T-helper 1 cell treated with Interleukin-12 subunit alpha and Interleukin-12 subunit beta and Interleukin-4 antibody, amounts not matched to agents 30 ng/mL and 1 ng/mL, for 36 hours (primary cell): ENCODE measurements around the gene TECPR2. TPM values are rescaled to one million over a fixed set of nuclear protein-coding genes. Genes with fewer than 3 reads are reported as not detected.

Experiments
- intact Hi-C: fragments of 100-400 bp; cut with micrococcal nuclease; formaldehyde crosslinking; loops from one replicate; pipeline ENCODE4 v1.15.1; 2024
- total RNA-seq: library from RNA; stranded (reverse); gene quantifications from 2 replicates; pipeline ENCODE4 v1.2.3, GENCODE V29; 2022

TECPR2 gene
- total RNA-seq, 1 donor from 2014 or later = 13.3 TPM

DNA sequence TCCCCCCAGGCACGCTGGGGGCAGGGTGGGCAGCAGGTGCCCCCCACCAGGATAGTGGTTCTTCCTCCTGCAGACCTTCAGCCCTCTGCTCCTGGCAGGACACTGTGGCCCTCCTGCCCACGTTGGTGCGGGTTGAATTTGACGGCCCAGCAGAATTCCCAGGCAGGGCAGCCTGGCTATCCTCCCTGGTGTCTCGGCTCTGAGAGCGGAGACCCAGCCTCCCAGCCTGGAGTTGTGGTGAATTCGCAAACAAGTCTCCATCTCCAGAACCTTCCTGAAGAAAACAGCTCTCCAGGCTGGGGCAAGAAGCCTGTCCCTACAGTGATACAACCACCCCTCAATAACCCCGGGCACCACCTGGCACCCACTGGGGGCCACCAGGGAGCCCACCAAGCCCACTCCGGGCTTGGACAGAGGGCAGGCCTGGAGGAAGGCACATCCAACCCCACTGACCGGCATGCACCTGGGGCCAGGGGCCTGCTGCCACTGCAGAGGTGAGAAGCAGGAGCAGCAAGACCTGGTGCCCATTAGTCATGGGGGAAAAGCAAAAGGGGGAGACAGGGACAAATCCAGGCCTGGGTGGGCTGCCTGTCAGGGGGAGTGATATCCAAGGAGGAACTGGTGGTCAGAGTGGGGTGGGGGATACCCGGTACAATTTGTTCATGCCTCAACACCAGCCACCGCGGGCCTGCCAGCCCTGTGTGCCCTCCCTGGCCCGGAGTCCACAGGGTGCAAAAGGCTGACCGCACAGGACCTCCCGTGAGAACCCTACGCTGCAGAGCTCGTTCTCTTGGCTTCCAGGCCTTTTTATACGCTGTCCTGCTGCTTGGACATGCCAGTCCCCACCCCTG lies 143.3 kb downstream of the TECPR2 start:
- intact Hi-C loops = no loop called here

DNA sequence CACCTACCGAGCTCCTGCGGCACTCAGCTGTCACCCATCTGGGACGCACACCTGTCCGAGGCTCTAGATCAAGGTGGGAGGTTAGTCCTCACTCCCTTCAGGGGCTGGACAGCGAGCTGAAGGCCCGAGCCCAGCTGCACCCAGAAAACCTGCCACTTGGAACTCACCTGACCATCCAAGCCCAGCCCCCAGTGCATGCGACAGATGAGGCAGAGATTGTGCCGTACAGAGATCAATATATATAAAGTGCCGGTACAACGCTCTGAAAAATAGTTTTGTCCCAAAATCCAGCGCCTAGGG lies 143.8 kb downstream of the TECPR2 start:
- intact Hi-C loops = no loop called here

DNA sequence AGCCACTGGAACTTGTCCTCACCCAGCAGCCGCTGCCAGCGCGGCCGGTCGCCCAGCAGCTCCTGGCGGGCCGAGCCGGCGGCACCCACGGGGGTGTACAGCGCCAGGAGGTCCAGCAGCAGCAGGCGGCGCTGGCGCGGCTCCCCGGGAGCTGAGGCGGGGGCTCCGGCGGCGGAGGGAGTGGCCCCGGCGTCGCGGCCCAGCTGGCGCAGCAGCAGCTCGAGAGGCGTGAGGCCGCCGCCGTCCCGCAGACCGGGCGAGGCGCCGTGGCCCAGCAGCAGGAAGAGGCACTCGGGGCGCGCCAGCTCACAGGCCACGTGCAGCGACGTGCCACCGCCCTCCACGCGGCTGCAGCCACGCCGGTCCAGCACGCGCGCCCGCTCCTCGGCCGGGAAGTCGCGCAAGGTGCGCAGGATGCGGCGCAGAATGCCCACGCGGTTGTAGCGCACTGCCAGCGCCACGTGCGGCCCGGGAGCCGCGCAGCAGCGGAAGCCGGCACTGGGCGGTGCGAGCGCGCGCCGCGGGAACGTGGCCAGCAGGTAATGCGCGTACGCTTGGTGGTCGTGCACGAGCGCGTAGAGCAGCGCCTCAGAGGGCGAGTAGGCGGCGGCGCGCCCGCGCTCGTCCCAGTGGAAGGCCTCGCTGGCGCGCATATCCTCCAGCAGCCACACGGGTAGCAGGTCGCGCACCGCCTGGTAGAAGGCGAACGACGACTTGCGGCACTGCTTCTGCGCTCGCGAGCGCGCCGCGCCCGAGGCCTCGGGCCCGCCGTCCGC lies 144.5 kb downstream of the TECPR2 start:
- intact Hi-C loops = no loop called here

DNA sequence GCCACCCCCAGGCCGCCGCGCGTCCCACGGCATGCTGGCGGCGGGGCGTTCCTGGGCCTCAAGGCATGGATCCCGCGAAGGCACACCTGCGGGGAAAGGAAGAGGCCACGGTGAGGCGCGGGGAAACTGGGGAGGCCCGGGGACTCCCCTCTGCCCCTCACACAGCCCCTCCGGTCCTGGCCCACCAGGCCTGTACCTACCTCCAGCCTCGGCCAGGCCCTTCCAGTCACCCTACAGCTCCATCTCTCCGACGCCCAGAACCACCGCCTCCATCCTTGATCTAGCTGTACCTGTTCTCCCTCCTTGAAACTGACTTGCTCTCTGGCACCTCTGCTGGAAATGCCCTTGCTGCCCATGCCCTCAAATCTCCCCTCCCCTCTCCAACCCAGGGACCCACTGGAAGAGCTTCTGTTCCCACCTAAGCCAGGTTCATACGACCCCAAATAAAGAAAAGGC lies 145.1 kb downstream of the TECPR2 start:
- intact Hi-C loops = loop anchor here (2.0 kb wide), 3 partner anchors 69 to 543 kb away; partner anchors contain the start of genes CINP, DYNC1H1 and TECPR2

DNA sequence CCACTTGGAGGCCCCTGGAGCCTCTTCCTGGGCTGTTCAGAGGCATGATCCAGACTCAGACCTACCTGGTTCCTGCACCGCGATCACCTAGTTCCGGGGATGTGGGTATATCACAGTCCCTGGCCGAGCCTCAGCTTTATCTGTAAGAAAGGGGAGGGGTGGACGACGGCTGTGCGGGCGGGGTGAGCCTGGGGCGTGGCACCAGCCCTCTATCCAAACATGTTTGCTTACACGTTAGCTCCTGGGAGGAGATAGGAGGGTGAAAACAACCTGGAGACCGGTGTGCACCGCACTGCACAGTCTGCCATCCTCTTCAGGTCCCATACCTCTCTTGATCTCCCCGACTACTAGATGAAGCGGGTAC lies 145.7 kb downstream of the TECPR2 start:
- intact Hi-C loops = loop anchor here (2.0 kb wide), 3 partner anchors 70 to 544 kb away; partner anchors contain the start of genes CINP, DYNC1H1 and TECPR2

DNA sequence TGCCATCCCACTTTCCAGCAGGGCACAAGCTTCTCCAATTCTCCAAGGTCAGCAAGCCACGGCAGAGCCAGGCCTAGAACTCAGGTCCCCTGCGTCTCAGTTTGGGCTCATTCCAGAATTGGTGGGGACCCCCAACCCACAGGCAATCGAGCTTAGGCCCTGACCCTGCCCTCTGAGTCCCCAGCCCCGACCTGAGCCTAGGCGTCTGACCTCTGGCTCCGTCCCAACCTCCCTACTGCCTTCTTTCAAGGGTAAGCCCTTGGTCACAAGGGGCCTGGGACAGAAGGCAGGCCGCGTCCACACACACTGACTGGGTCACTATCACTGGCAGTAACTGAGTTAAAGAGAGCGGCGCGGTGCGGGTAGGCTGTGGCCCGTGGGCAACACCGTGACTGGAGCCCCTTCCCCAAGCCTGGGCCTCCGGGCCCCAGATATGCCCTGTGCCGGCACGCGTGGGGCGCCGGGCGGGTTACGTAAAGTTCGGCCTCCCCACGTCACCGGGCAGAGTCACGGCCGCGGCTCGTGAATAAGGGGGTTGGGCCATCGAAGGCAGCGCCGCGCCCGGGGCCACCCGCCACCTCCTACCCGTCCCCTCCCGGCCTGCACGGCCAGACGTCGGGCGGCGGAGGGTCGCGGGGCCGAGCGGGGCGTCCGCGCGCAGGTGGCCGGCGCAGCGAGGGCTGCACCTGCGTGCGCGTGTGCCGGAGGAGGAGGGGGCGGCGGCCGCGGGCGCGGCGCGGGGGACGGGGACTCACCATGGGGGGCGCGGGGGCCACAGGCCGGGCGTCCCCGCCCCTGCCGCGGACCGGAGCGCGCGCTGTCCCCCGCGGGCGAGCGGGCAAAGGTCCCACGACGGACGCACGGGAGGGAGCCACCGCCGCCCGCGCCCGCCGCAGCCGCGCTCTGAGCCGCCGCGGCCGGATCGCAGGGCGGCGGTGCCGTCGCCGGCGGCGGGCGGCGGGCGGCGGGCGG lies 146.3 kb downstream of the TECPR2 start:
- intact Hi-C loops = loop anchor here (1.0 to 2.0 kb wide), 4 partner anchors 15 to 544 kb away; partner anchors contain the start of genes CINP, DYNC1H1 and TECPR2

DNA sequence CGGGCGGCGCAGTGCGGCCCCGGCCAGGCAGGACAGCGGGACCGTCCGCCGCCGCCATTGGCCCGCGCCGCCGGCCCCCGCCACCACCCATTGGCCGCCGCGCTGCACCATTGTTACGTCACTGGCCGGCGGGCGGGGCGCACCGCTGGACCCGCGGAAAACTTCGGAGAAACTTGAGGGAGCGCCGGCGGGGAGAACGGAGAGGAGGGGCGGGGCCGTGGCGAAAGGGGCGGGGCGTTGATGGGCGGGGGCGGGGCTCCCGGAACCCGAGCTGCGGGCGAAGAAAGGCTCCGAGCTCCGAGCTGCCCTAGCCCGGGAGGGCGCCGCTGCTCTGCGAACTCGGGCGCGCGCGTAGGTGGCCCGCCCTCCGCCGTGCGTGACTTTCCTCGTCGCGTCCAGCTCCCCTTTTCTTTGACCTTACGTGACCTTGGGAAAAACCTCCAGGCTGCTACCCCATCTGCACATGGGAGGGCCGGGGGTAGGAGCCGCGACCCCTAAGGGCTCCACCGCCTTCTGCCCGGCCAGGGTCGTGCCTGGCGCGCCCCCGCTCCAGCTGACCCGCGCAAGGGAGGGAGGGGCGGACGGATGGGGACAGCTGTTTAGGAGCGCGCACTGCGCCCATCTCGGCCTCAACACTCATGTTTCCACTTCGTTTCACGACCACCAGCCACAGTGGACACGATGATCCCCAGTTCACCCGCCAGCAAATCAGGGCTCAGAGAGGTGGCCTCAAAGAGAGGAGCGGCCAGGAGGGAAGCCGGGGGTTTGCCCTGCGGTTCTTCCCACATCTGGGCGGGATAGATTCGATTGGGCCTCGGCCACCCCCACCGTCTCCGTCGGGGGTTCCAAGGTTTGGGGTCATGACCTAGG lies 147.2 kb downstream of the TECPR2 start, which contains the start of gene ANKRD9:
TSS of gene ANKRD9 (minus strand) at position 31 of the 870 bp plus-strand sequence. CDS start 1,887 bp downstream, outside the sequence.
- intact Hi-C loops = loop anchor here (1.0 to 10.0 kb wide), 7 partner anchors 14 to 562 kb away; partner anchors contain the start of genes CINP, DYNC1H1, HSP90AA1 and TECPR2

DNA sequence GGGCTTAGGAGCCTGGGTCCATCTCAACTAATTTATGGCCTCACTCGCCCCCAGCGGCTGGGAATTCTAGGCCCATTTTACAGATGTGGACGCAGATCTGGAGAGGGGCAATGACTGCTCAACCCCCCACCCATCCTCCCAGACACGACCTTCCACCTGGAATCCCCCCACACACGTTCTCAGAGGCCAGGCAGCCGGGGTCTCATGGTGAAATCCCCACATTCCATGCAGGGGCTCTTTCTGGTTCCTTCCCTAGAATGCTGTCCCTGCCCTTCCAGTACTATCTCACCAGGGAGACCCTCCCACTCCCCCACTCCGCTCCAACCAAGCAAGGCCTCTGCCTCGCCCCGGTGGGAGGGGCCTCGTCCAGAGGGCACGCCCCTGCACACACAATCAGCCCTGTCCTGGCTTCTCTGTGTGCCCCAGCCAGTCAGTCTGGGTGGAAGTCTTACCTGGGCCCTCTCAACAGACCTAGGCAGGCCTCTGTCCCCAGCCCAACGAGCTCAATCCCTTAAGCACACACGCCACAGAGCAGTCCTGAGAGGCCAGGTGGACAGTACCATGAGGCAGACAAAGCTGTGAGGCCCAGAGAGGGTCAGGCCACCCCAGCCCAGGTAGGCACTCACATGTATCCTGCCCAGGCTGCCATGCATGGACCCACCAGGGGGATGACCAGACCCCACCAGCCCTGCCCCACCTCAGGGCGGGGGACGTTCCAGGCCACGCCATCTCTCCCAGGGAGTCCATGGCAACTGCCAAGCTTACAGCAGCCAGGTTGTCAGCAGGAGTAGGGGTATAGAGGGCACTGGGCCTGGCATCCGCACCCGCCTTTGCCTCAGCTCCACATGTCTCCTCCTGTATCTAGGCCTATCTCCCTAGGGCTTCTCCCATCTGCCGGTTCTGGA lies 148.1 kb downstream of the TECPR2 start:
- intact Hi-C loops = loop anchor here (1.0 to 10.0 kb wide), 3 partner anchors 374 to 563 kb away; partner anchors contain the start of genes HSP90AA1 and WDR20

DNA sequence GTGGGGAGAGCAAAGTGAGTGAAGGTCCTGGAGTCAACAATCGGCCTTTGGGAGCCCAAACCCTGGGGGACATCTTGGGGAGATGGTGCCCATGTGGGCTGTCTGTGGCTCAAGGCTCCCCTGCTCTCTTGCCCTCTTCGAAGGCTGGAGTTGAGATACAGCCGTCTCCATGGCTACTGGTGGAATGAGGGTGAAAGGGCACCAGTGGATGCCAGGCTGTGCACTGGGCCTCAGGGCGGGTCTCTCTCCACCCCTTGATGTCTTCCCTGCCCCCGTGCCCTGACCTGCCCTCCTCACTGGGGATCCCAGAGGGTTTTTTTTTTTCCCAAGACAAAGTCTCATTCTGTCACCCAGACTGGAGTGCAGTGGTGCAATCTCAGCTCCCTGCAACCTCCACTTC lies 148.8 kb downstream of the TECPR2 start:
- intact Hi-C loops = loop anchor here (5.0 to 10.0 kb wide), 2 partner anchors 374 to 427 kb away; partner anchors contain the start of genes HSP90AA1 and WDR20

DNA sequence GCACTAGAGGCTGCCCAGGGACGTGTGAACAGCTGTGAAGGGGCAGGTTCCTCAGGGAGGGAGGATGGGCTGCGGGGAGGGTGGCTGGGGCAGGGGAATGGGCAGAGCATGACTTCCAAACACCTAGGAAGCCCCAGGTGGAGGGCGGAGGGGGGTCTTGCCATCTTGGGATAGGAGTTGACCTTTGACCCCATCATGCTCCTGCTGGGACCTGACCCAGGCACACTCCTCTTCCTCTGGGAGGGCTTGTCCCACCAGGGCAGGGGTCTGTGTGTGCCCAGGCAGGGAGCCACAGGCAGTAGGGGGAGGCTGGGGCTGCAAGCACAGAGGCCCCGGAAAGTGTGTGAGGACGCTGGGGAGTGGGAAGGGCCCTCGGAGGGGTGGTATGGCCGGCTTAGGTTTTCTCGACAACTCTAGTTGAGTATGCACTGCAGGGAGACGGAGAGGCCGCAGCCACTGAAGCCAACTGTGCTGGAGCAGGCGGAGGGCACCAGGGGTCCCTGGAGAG lies 150.1 kb downstream of the TECPR2 start:
- intact Hi-C loops = loop anchor here (5.0 to 10.0 kb wide), 2 partner anchors 376 to 428 kb away; partner anchors contain the start of genes HSP90AA1 and WDR20

DNA sequence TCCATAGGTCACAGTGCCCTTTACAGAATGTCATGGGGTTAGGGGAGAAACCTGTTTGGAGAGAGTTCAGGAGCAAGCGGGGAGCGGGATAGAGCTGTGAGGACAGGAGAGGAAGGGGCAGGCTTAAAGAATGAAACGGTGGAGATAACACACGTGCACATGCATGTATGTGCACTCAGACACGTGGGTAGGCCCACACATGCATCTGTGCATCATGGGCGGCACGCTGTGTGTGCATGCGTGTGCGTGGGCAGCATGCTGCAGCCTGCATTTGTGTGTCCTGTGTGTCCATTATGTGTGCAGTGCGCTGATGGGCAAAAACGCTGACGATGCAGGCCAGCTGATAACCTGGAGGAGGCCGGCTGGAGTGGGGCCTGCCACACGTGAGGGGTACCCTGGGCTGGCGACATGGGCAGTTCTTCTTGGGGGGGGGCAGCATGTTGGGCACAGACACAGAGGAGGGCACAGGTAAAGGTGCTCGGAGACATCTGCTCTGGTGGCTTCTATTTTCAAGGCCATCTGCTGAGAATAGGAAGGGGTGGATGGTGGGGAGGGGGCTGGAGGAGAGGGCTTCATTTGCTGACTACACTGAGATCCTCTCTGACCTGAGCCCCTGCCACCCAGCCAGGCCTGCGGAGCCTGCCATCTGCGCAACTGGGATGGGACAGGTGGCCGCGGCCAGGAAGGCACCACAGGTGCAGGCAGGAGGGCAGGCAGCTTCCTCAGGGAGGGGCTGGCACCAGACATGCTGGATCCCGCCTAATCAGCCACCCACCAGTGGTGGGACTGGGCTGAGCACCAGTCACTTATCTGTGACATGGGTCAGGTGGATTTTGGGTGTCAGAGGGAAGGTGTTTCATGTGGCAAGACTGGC lies 151.4 kb downstream of the TECPR2 start:
- intact Hi-C loops = loop anchor here (5.0 to 10.0 kb wide), 2 partner anchors 377 to 429 kb away; partner anchors contain the start of genes HSP90AA1 and WDR20

DNA sequence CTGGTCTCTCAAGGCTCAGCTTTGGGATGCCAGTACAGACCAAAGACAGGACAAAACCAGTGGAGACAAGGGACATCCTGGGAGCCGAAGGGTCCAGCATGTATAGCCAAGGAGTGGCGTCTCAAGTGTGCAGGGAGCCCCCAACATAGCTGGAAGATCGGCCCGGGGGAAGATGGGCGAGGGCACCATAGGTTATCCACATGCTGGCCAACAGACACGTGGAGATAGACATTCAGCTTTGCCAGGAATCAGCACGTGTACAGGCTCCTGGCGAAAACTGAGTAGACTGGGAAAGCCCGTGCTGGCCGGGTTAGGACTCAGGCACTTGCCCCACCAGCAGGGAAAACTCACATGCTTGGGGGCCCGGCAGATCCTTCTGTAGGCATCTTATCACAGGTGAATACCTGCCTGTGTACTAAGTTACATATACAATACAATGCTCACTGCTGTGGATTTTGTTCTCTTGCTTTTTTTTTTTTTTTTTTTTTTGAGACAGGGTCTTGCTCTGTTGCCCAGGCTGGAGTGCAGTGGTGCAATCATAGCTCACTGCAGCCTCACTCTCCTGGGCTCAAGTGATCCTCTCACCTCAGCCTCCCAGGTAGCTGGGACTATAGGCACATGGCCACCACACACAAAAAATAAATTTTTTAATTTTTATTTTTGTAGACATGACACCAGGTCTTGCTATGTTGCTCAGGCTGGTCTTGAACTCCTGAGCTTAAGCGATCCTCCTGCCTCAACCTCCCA lies 152.4 kb downstream of the TECPR2 start:
- intact Hi-C loops = loop anchor here (5.0 to 10.0 kb wide), 2 partner anchors 378 to 430 kb away; partner anchors contain the start of genes HSP90AA1 and WDR20

DNA sequence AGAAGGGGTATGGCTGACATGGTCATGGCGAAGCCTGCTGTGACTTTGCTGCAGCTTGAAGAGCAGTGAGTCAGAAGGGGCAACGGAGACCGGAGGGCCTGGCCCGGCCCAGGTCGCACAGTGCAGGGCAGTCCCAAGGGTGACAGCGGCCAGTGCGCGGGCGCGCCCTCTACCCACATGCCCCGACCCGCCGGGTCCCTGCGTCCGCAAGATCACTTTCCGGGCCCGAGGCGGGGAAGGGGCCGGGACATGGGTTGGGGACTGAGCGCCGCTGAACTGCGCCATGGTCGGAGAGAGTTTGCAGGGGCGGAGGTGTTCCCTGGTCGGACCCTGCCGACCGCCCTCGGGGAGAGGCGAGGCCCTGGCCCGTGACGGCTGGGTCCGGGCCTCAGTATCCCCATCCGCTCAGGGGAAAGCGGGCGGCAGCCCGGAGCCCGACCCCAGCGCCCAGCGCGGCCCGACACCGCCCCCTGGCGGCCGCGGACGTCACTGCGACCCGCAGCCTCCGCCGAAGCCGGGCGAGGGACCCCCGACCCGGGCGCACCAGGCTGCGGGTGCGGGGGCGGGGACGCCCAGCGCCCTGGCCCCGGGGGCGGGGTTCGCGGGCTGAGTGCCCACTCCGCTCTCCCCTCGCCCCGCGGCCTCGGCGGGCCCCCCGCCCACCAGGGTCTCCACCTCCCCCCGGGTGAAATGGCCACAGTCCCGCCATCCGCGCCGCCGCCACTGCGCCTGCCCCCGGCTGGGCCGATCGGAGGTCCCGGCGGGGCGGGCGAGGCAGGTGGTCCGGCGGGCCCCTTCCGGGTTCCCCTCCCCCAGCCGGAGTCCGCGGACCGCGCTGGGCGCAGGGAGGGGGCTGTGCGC lies 154.0 kb downstream of the TECPR2 start:
- intact Hi-C loops = loop anchor here (1.0 to 10.0 kb wide), 6 partner anchors 8 to 556 kb away; partner anchors contain the start of gene HSP90AA1

DNA sequence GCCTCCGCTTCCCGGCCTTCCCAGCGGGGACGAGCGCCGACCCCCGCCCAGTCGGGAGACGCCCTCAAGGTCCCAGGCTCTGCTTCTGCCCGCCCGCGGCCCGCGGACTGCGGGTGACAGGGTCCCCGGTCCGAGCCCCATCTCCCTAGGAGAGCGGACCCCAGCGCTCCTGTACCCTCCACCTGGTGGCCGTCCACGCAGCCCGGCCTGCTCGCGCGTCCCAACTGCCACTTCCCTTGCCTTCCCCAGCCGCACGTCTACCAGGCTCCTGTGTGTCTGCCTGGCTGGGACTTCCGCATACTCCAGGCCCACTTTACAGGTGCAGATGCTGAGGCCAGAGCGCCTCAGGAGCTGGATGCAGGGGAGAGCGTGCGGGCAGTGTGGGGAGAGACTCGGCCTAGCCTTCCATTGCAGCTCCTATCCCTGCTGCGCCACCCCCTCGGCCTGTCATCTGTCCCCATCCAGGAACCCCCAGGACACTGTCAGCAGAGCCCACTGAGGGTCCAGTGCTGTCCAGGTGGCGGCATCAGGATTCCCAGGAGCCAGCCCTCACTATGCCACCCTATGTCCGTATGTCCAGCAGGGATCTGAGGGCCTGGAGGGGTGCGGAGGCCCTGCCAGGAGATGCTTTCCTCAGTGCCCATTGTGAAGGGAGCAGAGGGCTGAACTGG lies 154.8 kb downstream of the TECPR2 start:
- intact Hi-C loops = loop anchor here (2.0 to 10.0 kb wide), 3 partner anchors 197 to 557 kb away; partner anchors contain the start of gene HSP90AA1
